Left ventricle myocardium inferior (tissue), 1 donor: Measurements from ENCODE around the gene ISYNA1. TPM values are rescaled to one million over a fixed set of nuclear protein-coding genes. Genes with fewer than 3 reads are reported as not detected.

ENCODE experiments used
- DNase-seq: peaks from one replicate; pipeline ENCODE4 v3.0.0-alpha.2; 2020
- H3K27ac ChIP-seq: fragments of 200-600 bp; replicated peaks from 2 replicates; pipeline ENCODE4 v1.8.0; 2021
- H3K27me3 ChIP-seq: fragments of 200-600 bp; 2 replicates; pipeline ENCODE4 v1.8.0; 2021; ENCODE audit warnings: low read depth
- H3K36me3 ChIP-seq: fragments of 200-600 bp; 2 replicates; pipeline ENCODE4 v1.8.0; 2021
- H3K4me1 ChIP-seq: fragments of 200-600 bp; 2 replicates; pipeline ENCODE4 v1.8.0; 2021
- H3K4me3 ChIP-seq: fragments of 200-600 bp; 2 replicates; pipeline ENCODE4 v1.8.0; 2021; ENCODE audit warnings: mild to moderate bottlenecking, moderate library complexity
- H3K9me3 ChIP-seq: fragments of 200-600 bp; replicated peaks from 2 replicates; pipeline ENCODE4 v1.8.0; 2021
- CTCF ChIP-seq: fragments of 200-600 bp; IDR thresholded peaks from 2 replicates; pipeline ENCODE4 v1.8.0; 2021; ENCODE audit warnings: antibody characterized with exemption, mild to moderate bottlenecking, borderline replicate concordance
- intact Hi-C: fragments of 100-400 bp; cut with micrococcal nuclease; formaldehyde crosslinking; loops from one replicate; pipeline ENCODE4 v1.11.0; 2022
- total RNA-seq: library from RNA; stranded (reverse); fragmentation: NEBNext Ultra II Directional; extraction: Animal tissue kit (Norgen Biotek cat#: 25700); gene quantifications from one replicate; pipeline ENCODE4 v1.2.1, GENCODE V29; 2021
- donor health status: DM: no; HTN: yes; CAD: no; lungs with severe emphysema.

ISYNA1 gene
- total RNA-seq, 1 donor from 2014 or later, result 24.1 TPM

- intact Hi-C loops, result no loop called here
- DNase-seq, result no peak
- no peaks in the 10 kb centered on the region for H3K9me3 ChIP-seq
- no peaks in the 10 kb centered on the region for H3K27me3 ChIP-seq
- TF ChIP-seq CTCF, result no peak
- H3K36me3 ChIP-seq, result peaks cover 46% of the 10 kb centered on the region
- no peak overlapping the region for H3K27ac ChIP-seq
- peaks cover 27% of the 10 kb centered on the region for H3K4me1 ChIP-seq
- H3K4me3 ChIP-seq, result no peak overlapping the region
These were observed 5.0 kb upstream of the ISYNA1 start for GRCh38 chr19:18442941-18443340.

GRCh38 chr19:18441804-18442788, 4.2 kb upstream of the ISYNA1 start:
- H3K27ac ChIP-seq, result no peak overlapping the region
- TF ChIP-seq CTCF, result no peak
- H3K36me3 ChIP-seq, result peaks cover 38% of the 10 kb centered on the region
- no peak overlapping the region for H3K4me3 ChIP-seq
- no peaks in the 10 kb centered on the region for H3K27me3 ChIP-seq
- DNase-seq, result no peak
- H3K4me1 ChIP-seq, result peaks cover 36% of the 10 kb centered on the region
- intact Hi-C loops, result no loop called here
- no peaks in the 10 kb centered on the region for H3K9me3 ChIP-seq

- Histone ChIP-seq H3K36me3 (peaks cover 29% of the 10 kb centered on the region), H3K4me3 (no peak overlapping the region), H3K27ac (no peak overlapping the region), H3K9me3 (no peaks in the 10 kb centered on the region), H3K4me1 (peaks cover 38% of the 10 kb centered on the region), H3K27me3 (no peaks in the 10 kb centered on the region)
- no peak for TF ChIP-seq CTCF
- intact Hi-C loops, result no loop called here
- no peak for DNase-seq
These were observed 3.2 kb upstream of the ISYNA1 start for GRCh38 chr19:18440936-18441803.

- TF ChIP-seq CTCF, result peak; percentile 43
- peaks cover 39% of the 10 kb centered on the region for H3K4me1 ChIP-seq
- DNase-seq, result peak; percentile 27
- intact Hi-C loops, result no loop called here
- H3K36me3 ChIP-seq, result peaks cover 28% of the 10 kb centered on the region
- H3K27me3 ChIP-seq, result no peaks in the 10 kb centered on the region
- no peaks in the 10 kb centered on the region for H3K9me3 ChIP-seq
- no peak overlapping the region for H3K27ac ChIP-seq
- no peak overlapping the region for H3K4me3 ChIP-seq
These were observed 2.5 kb upstream of the ISYNA1 start for GRCh38 chr19:18440415-18440877.

GRCh38 chr19:18439910-18440237, 1.9 kb upstream of the ISYNA1 start:
- DNase-seq, result no peak
- intact Hi-C loops, result no loop called here
- Histone ChIP-seq H3K4me3 (no peak overlapping the region), H3K36me3 (peaks cover 28% of the 10 kb centered on the region), H3K9me3 (no peaks in the 10 kb centered on the region), H3K27me3 (no peaks in the 10 kb centered on the region), H3K4me1 (peaks cover 39% of the 10 kb centered on the region), H3K27ac (peak overlapping the region; percentile 86)
- no peak for TF ChIP-seq CTCF
